ENCODE data around the gene MTF1. TPM values are rescaled to one million over a fixed set of nuclear protein-coding genes. Genes with fewer than 3 reads are reported as not detected.

Gene MTF1
- polyA plus RNA-seq, 3 donors, result 7.8 to 9.4 (median 8.9) TPM

GRCh38 chr1:37879865-37880264, 20.5 kb upstream of the MTF1 start:
- DNase-seq (ENCODE audit: extremely low read depth in 1 of 11, low read depth in 9 of 11, low spot score in 4 of 11), result no peak

GRCh38 chr1:37878071-37878470, 18.7 kb upstream of the MTF1 start:
- no peak for DNase-seq (ENCODE audit: extremely low read depth in 1 of 11, low read depth in 9 of 11, low spot score in 4 of 11)

- DNase-seq (ENCODE audit: extremely low read depth in 1 of 11, low read depth in 9 of 11, low spot score in 4 of 11), result no peak
Observed at GRCh38 chr1:37875833-37876232, 16.4 kb upstream of the MTF1 start.

GRCh38 chr1:37872692-37873091, 13.3 kb upstream of the MTF1 start:
- no peak for DNase-seq (ENCODE audit: extremely low read depth in 1 of 11, low read depth in 9 of 11, low spot score in 4 of 11)

DNA sequence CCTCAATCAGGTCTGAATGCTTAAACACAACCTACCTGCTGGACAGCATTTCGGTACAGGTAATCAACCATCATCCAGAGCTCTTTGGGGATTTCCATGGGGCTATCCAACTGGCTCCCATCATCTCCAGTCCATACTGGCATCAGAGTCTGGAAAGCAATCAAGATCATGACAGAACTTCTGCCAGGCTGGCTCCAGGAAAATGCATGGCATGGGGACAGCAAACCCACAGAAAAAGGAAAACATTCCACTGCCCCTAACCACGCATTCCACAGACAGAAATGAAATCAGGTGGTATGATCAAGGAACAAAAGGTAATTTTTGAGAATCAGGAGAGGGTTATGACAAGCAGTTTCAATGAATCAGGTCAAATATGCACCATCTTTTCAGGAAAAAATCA, 9.1 kb upstream of the MTF1 start:
- no peak for DNase-seq (ENCODE audit: extremely low read depth in 1 of 11, low read depth in 9 of 11, low spot score in 4 of 11)

DNA sequence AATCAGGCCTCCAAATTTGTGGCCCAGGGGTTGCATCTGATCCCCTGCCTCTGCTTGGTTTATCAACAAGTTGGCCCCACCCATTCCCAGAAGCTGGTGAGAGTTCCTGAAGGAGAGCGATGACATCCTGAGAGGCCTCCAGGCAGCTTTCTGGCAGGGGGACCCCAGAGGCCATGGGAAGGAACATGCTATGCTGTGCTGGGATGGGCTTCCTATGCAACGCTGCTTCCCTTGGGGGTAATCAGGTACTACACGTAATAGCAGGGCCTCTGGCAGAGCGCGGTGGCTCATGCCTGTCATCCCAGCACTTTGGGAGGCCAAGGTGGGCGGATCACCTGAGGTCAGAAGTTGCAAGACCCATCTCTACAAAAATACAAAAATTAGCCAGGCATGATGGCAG, 8.4 kb upstream of the MTF1 start:
- no peak for DNase-seq (ENCODE audit: extremely low read depth in 1 of 11, low read depth in 9 of 11, low spot score in 4 of 11)

DNA sequence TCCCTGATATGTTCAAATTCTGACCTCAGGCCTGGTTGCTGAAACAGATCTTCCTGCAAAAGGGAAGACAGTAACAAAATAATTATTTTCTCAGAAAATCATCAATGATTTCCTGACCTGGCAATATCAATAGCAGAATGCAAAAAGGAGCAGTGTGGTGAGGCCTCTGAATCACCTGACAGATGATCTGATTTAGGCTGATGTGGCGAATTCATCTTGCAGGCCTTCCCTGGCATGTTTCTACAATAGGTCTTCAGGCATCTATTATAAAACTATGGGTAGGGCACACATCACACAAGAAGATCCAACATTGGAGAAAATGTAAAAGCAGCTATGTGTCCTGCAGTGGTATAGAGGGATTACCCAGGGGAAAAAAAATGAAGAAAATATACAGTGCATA, 7.1 kb upstream of the MTF1 start:
- no peak for DNase-seq (ENCODE audit: extremely low read depth in 1 of 11, low read depth in 9 of 11, low spot score in 4 of 11)

GRCh38 chr1:37865348-37866120, 6.1 kb upstream of the MTF1 start:
- no peak for DNase-seq (ENCODE audit: extremely low read depth in 1 of 11, low read depth in 9 of 11, low spot score in 4 of 11)

DNA sequence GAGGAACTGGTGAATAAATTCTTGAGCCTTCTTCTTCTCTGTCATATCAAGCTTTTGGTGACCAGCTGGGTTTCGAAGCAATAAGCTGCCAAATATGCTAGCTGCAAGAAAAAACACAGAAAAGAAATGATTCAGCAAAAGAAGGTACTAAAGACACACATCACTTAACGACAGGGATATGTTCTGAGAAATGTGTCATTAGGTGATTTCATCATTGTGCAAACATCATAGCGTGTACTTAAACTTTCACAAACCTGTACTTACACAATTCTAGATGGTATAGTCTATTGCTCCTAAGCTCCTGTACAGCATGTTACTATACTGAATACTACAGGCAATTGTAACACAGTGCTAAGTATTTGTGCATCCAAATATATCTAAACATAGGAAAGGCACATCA, 2.9 kb upstream of the MTF1 start:
- no peak for DNase-seq (ENCODE audit: extremely low read depth in 1 of 11, low read depth in 9 of 11, low spot score in 4 of 11)

- DNase-seq (ENCODE audit: extremely low read depth in 1 of 11, low read depth in 9 of 11, low spot score in 4 of 11), result no peak
Observed at GRCh38 chr1:37861151-37861550, 1.8 kb upstream of the MTF1 start.

DNA sequence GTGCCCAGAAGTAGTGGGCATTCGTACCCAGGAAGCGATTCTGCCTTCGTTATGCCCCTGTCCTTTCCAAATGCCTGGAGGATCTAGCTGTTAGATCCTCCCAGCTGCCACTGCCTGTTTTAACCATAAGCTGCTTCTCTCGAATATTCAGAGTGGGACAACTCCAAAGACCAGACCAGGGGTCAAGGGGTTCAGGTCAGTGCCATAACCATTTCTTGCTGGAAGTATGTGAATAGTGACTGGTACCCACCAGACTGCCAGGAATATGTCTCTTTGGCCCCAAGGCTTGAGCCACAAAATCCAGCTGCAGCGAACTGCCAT, 914 bp upstream of the MTF1 start:
- no peak for DNase-seq (ENCODE audit: extremely low read depth in 1 of 11, low read depth in 9 of 11, low spot score in 4 of 11)

- DNase-seq (ENCODE audit: extremely low read depth in 1 of 11, low read depth in 9 of 11, low spot score in 4 of 11), result no peak
Observed at GRCh38 chr1:37858931-37859506, 373 bp downstream of the MTF1 start.

- no peak for DNase-seq (ENCODE audit: extremely low read depth in 1 of 11, low read depth in 9 of 11, low spot score in 4 of 11)
Observed at GRCh38 chr1:37854406-37854805, 5.0 kb downstream of the MTF1 start.

DNA sequence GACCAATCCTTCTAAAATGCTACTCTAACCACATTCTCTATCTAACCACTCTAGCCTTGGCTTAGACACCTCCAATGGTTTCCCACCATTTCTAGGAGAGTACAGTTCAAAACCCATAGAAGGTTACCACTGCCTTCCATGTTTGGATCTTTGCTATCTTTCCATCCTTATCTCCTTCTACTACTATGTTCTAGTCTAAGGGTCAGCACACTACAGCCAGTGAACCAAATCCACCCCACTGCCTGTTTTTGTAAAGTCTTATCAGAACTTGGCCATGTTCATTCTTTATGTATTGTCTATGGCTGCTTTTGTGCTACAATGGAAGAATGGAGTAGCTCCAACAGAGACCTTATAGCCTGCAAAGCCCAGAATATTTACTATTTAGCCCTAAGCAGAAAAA, 6.2 kb downstream of the MTF1 start:
- no peak for DNase-seq (ENCODE audit: extremely low read depth in 1 of 11, low read depth in 9 of 11, low spot score in 4 of 11)

DNA sequence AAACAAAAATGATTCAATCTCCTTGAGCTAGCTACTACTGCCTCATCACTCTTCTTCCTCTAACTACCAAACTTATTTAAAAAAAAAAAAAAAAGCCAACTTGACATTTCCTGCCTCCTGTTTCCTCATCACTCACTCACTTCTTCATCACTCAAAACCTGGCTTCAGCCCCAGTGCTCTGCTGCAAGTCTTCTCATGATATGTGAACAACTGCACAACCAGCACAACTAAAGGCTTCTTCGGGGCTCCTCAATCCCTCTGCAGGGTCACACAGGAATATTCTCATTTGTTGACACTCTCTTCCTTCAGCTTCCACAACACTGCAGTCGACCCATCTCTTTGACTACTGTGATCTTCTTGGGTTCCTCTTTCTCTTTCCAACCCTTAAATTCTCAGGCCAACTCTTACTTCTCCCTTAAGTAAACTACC, 7.6 kb downstream of the MTF1 start:
- DNase-seq (ENCODE audit: extremely low read depth in 1 of 11, low read depth in 9 of 11, low spot score in 4 of 11), result no peak

DNA sequence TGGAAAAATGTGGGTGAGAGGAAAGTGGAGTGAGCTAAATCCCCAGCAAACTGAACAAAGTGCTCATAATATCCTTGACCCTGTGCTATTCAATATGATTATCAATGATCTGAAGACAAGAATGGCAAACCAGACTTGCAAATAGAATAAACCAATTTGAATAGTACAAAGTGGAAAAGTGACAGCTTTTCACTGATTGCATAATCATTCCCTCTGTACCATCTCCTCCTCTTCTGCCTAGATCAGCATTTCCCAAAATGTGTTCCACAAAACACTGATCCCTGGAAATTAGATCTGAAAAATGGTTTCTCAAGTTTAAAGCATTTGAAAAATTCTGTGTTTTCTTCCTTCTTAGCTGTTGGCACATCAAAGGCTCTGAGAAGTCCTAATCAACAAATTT, 8.1 kb downstream of the MTF1 start:
- DNase-seq (ENCODE audit: extremely low read depth in 1 of 11, low read depth in 9 of 11, low spot score in 4 of 11), result no peak

DNA sequence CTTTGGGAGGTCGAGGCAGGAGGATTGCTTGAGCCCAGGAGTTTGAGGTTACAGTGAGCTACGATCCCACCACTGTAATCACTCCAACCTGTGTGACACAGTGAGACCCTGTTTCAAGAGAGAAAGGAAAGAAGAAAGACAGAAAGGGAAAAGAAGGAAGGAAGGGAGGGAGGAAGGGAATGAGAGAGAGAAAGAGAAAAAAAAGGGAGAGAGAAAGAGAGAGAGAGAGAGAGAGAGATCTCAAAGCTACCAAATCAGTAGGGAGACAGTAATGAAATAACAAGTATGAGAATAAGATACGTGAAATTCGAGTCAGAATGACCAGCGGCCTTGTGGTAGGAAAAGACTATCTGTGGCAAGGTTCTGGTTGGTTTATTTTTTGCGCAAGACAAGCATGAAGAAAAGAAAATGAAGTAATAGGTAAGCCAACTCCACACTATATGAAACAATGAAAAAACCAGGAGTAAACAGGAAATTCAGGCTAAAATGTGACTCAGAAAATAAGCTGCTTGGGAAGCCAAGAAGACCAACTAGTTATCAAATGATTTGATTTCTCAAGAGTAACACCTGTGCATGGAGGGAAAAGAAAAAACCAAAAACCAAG, 8.9 kb downstream of the MTF1 start:
- no peak for DNase-seq (ENCODE audit: extremely low read depth in 1 of 11, low read depth in 9 of 11, low spot score in 4 of 11)

DNA sequence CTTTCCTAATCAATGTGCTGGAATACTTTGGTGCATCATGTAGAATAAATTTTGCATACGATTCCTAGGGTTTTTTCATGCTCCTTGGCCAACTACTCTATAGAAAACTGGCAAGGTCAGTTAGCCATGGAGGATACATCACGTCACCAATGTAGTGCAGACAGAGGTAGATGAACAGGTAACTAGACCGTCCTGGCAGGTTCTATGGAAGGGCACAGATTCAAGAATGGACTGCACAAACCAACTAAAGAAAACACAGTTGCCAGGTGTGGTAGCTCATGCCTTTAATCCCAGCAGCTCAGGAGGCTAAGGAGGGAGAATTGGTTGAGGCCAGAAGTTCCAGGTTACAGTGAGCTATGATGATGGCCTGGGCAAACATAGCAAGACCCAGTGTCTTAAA, 9.9 kb downstream of the MTF1 start:
- no peak for DNase-seq (ENCODE audit: extremely low read depth in 1 of 11, low read depth in 9 of 11, low spot score in 4 of 11)

DNA sequence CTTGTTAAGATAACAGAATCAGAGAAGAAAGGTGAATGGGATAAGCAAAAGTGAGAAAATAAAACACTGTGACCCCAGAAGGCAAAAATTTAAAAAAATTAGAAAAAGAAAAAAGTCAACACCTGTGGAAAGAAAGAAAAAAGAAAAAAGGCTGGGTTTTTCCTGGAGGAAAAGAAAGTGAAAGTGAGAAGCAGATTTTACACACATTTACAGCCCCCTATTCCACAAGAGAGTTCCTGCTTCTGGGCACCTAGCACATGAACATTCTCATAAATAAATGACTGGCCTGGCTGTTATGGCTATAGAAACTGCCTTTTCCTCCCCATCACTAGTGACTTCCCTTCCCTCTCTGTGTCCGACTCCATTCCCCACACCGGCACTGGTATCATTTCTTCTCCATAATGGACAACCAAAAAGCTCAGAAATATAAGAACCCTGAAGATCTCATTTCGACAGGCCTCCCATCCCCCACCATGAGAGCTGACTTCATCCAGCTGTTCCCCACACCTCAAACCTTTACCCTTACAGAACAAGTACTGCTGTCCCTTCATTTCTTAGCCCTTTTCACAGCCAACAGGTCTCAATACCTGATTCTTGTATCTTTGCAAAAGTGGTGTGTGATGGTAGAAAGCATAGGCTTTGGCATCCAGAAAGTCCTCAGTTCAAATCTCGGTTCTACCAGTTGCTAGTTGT, 12.6 kb downstream of the MTF1 start:
- DNase-seq (ENCODE audit: extremely low read depth in 1 of 11, low read depth in 9 of 11, low spot score in 4 of 11), result no peak

- no peak for DNase-seq (ENCODE audit: extremely low read depth in 1 of 11, low read depth in 9 of 11, low spot score in 4 of 11)
Observed at GRCh38 chr1:37845786-37846185, 13.6 kb downstream of the MTF1 start.

All from renal cortex interstitium (tissue), 11 donors.